Parathyroid adenoma (tissue), 2 donors: Measurements from ENCODE around the gene UFL1.

Experiments used
- H2AFZ ChIP-seq: fragments of 300-600 bp; sonication (generic); one replicate; pipeline ENCODE4 v1.7.0; 2017; ENCODE audit warnings: antibody characterized with exemption, mild to moderate bottlenecking
- H3K27ac ChIP-seq: fragments of 300-600 bp; sonication (generic); one replicate; pipeline ENCODE4 v1.7.0; 2017
- H3K27me3 ChIP-seq: fragments of 300-600 bp; sonication (generic); one replicate; pipeline ENCODE4 v1.7.0; 2017; ENCODE audit warnings: low read length; ENCODE audit not compliant: control insufficient read depth, insufficient read depth
- H3K36me3 ChIP-seq: fragments of 300-600 bp; sonication (generic); one replicate; pipeline ENCODE4 v1.7.0; 2017; ENCODE audit warnings: low read length; ENCODE audit not compliant: control insufficient read depth, insufficient read depth
- H3K4me1 ChIP-seq: fragments of 300-600 bp; sonication (generic); one replicate; pipeline ENCODE4 v1.7.0; 2017; ENCODE audit warnings: control low read depth
- H3K4me2 ChIP-seq: fragments of 300-600 bp; sonication (generic); one replicate; pipeline ENCODE4 v1.7.0; 2017; ENCODE audit warnings: low read length
- H3K4me3 ChIP-seq: fragments of 300-600 bp; sonication (generic); one replicate; pipeline ENCODE4 v1.7.0; 2017; ENCODE audit warnings: low read depth, low read length
- H3K79me2 ChIP-seq: fragments of 300-600 bp; sonication (generic); one replicate; pipeline ENCODE4 v1.7.0; 2017; ENCODE audit warnings: control low read depth
- H3K9ac ChIP-seq: fragments of 300-600 bp; sonication (generic); one replicate; pipeline ENCODE4 v1.7.0; 2017; ENCODE audit warnings: mild to moderate bottlenecking
- H3K9me3 ChIP-seq: fragments of 300-600 bp; sonication (generic); one replicate; pipeline ENCODE4 v1.7.0; 2017; ENCODE audit warnings: low read length; ENCODE audit not compliant: control insufficient read depth
- CTCF ChIP-seq: fragments of 300-600 bp; sonication (generic); IDR thresholded peaks from one replicate; pipeline ENCODE4 v1.7.0; 2017; ENCODE audit warnings: antibody characterized with exemption, mild to moderate bottlenecking
- donor health status: primary hyperparathyroidism.

Gene UFL1

DNA sequence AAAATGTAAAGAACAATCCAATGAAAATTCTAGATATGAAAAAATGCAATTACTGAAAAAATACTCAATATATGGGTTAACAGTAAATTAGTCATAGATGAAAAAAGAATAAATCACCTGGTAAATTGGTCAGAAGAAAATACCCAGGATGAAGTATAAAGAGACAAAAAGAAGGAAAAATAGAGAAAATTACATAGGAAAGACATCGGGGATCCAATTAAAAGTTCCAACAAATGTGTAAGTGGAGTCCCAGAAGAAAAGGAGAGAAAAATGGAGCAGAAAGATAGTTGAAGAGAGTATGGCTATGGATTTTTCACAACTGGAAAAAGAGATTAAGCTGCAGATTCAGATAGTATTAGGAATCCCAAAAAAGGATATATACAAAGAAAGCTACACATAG lies 18.7 kb upstream of the UFL1 start:
- no peak overlapping the region for H3K9ac ChIP-seq
- H3K79me2 ChIP-seq, result no peaks in the 10 kb centered on the region
- H3K36me3 ChIP-seq, result no peaks in the 10 kb centered on the region
- H3K4me2 ChIP-seq, result no peak overlapping the region
- no peaks in the 10 kb centered on the region for H3K4me1 ChIP-seq
- no peak for TF ChIP-seq CTCF
- H3K9me3 ChIP-seq, result no peaks in the 10 kb centered on the region
- no peak overlapping the region for H3K27ac ChIP-seq
- no peak overlapping the region for H2AFZ ChIP-seq
- no peaks in the 10 kb centered on the region for H3K27me3 ChIP-seq
- no peak overlapping the region for H3K4me3 ChIP-seq

- no peaks in the 10 kb centered on the region for H3K79me2 ChIP-seq
- H2AFZ ChIP-seq, result no peak overlapping the region
- no peak overlapping the region for H3K4me3 ChIP-seq
- TF ChIP-seq CTCF, result no peak
- H3K9ac ChIP-seq, result no peak overlapping the region
- H3K27ac ChIP-seq, result no peak overlapping the region
- no peaks in the 10 kb centered on the region for H3K4me1 ChIP-seq
- H3K36me3 ChIP-seq, result no peaks in the 10 kb centered on the region
- H3K4me2 ChIP-seq, result no peak overlapping the region
- H3K27me3 ChIP-seq, result no peaks in the 10 kb centered on the region
- no peaks in the 10 kb centered on the region for H3K9me3 ChIP-seq
These were observed 16.2 kb upstream of the UFL1 start for GRCh38 chr6:96505363-96505762.

- no peak overlapping the region for H3K4me2 ChIP-seq
- H3K9ac ChIP-seq, result no peak overlapping the region
- H3K79me2 ChIP-seq, result no peaks in the 10 kb centered on the region
- TF ChIP-seq CTCF, result no peak
- H3K27me3 ChIP-seq, result no peaks in the 10 kb centered on the region
- H3K36me3 ChIP-seq, result no peaks in the 10 kb centered on the region
- no peak overlapping the region for H3K4me3 ChIP-seq
- no peaks in the 10 kb centered on the region for H3K4me1 ChIP-seq
- H3K27ac ChIP-seq, result no peak overlapping the region
- no peaks in the 10 kb centered on the region for H3K9me3 ChIP-seq
- H2AFZ ChIP-seq, result no peak overlapping the region
These were observed 12.3 kb upstream of the UFL1 start for GRCh38 chr6:96509281-96509680.

- Histone ChIP-seq H3K9ac (no peak overlapping the region), H3K4me1 (no peaks in the 10 kb centered on the region), H3K27ac (no peak overlapping the region), H3K4me2 (peak overlapping the region; percentile 55), H2AFZ (peak overlapping the region; percentile 94), H3K9me3 (no peaks in the 10 kb centered on the region), H3K36me3 (no peaks in the 10 kb centered on the region), H3K79me2 (no peaks in the 10 kb centered on the region), H3K27me3 (no peaks in the 10 kb centered on the region), H3K4me3 (peak overlapping the region; percentile 92)
- no peak for TF ChIP-seq CTCF
These were observed 1.2 kb upstream of the UFL1 start for GRCh38 chr6:96520171-96521115.

DNA sequence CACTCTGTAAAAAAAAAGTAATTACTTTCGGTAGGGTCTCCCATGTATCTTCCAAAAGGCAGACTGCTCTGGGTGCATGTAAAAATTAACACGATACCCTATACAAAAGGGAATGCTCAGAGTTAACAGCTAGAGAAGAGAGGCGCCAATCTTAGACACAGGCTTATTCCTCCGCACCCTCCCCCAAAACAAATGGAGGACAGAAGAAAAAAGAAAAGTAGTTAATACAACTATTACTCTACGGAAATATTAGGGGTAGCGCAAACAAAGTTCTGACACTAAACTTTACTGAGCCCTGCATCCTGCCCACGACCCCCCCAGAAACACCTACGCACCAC lies 331 bp upstream of the UFL1 start:
- no peaks in the 10 kb centered on the region for H3K4me1 ChIP-seq
- no peaks in the 10 kb centered on the region for H3K9me3 ChIP-seq
- H2AFZ ChIP-seq, result peak overlapping the region; percentile 94
- H3K4me3 ChIP-seq, result peak overlapping the region; percentile 92
- H3K79me2 ChIP-seq, result no peaks in the 10 kb centered on the region
- no peaks in the 10 kb centered on the region for H3K36me3 ChIP-seq
- no peak overlapping the region for H3K9ac ChIP-seq
- H3K27ac ChIP-seq, result peak overlapping the region; percentile 87
- peak overlapping the region; percentile 55 for H3K4me2 ChIP-seq
- TF ChIP-seq CTCF, result no peak
- no peaks in the 10 kb centered on the region for H3K27me3 ChIP-seq
